GF-D8 (cell line): ENCODE measurements around the gene LMBRD2.
"Not testable (repeated sequence)": the region's sequence is repeated elsewhere in the genome, so short reads cannot be mapped to it uniquely, and the experiment has no call there.

Experiments used
- DNase-seq: peaks from one replicate; lab custom pipeline; 2025; lab: John Stamatoyannopoulos, UW

LMBRD2 gene

DNA sequence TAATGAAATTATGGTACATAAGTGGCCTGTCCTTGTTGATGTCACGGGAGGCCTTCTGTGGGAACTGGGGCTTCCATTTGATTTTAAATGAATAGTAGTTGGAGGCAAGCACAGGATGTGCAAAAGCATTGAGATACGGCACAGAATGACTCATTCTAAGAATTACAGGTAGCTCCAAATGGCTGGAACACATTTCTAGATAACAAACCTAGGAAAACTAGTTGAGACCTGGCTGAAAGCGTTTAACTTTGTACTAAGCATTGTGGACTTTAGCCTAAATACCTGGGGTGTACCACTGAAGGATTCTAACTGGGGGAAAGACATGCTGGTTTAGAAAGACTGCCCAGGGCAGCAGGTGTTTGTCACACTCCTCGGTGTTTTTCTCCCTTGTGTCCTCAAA lies 9.7 kb upstream of the LMBRD2 start:
- no peak for DNase-seq

DNA sequence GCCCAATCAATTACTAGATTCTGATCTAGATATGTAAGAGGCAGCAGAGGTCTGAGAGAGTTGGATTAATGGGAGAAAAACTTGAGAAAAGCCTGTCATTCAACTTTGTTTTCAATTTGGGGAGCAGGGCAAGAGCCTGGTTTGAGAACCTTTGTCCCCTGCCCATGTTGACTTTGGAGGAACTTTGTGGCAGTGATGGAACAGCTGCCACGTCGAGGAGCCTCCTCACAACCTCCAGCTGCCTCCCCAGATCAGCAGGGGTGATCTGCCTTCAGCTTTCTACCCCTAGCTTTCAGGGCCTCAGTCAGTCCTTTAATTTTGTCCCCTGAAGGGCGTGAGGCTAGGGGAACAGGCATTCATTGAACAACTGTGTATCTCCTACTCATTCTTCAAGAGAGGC lies 8.9 kb upstream of the LMBRD2 start:
- no peak for DNase-seq

DNA sequence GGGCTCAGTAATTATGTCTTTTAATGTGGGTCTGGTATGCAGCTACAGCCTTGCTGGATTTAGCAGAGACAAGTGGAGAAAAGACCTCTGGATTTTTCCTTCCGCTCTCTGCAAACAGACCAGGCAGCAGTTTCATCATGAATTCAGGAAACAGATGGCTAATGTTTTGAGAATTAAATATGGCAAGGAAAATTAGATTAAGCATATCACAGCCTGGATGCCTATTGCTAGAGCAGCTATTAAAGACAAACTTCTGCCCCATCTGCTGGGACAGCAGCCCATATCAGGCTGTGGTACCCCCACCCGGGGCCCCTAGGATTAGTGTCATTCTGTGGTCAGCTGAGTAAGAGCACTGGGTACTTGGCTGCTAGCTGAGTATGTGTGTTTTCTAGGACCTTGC lies 6.5 kb upstream of the LMBRD2 start:
- DNase-seq, result no peak

DNA sequence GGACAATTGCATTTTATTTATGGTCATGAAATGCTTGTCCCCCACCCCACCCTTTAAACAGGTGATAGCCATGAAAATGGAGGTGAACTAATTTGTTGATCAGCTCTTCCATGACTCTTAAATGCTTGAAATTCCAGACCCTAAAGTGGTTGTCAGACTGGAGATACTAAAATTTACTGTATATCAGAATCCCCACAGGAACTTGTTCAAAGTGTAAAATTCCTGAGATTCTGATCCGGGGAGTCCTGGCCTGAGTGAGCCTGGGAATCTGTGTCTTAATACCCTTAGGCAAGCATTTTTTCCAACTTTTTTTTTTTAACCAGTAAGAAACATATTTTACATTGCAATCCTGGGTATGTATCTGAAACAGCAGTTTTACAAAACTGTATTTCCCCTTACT lies 4.9 kb upstream of the LMBRD2 start:
- no peak for DNase-seq

DNA sequence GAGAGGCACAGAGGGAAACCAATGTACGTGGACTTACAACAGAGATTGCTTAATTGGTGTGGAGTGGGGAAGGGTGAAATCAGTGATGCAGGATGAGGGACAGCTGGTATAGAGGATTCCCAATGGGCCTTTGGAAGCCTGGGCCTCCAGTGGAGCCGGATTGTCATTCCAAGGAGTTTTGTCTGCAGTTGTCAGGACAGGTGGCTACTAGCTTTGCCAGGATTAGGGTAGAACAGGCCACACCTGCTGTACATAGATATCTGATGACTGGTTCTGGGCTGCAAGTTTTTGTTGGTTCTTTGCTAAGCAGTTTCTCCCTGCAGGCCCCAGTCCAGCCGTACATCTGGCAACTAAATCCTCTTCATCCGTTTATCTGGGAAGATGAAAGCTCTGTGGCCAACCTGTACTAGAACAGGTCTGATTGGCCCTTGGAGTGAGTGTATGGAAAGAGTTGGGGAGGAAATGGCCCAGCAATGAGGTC lies 4.5 kb upstream of the LMBRD2 start:
- DNase-seq, result no peak

DNA sequence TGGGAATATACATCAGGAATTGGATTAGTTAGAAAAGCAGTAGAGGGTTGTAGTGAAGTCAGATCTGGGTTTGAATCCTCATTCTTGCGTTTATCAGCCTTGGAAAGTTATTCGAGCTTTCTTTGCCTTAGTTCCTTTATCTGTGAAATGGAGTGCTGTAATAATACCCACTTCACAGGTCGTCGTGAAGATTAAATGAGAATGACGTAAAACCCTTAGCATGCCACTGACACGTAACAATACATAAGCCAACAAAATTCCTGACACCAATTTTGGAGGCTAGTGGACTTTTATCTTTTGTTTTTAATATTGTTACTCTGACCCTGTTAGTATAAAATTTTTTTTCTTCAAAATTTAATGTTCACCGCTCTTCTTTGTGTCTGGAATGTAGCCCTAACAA lies 3.6 kb upstream of the LMBRD2 start:
- no peak for DNase-seq

DNA sequence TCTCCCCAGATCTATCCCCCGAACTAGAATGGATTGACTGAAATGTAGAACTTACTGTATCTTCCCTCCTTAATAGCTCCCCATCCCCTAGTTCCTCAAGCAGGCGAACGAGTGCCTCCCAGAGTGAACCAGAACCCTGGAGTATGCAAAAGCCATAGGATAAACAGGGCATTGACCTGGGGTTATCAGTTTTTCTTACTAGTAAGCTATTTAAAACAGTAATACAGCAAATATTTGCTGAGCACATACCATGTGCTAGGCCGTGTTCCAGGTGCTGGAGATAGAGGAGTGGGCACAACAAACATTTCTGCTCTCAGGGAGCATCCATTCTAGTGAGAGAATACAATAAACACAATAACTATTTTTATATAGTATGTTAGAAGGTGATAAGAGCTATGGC lies 2.0 kb upstream of the LMBRD2 start:
- DNase-seq, result no peak

DNA sequence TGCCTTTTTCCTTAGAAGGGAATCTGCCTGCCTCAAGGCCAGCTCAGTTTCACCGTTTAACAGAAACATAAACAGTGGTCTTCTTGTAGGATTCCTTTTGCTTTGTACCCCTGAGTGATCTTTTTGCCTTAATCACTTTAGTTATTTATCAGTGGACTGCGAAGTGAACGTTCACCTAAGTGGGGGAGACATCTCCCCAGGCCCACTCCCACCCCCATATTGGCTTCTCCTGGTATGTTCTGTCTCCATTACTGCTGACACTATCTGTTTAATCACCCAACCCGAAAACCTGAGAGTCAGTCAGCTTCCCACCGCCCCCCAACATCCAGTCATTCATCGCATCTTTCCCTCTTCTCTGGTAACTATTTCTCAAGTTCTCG lies 1.6 kb upstream of the LMBRD2 start:
- no peak for DNase-seq

DNA sequence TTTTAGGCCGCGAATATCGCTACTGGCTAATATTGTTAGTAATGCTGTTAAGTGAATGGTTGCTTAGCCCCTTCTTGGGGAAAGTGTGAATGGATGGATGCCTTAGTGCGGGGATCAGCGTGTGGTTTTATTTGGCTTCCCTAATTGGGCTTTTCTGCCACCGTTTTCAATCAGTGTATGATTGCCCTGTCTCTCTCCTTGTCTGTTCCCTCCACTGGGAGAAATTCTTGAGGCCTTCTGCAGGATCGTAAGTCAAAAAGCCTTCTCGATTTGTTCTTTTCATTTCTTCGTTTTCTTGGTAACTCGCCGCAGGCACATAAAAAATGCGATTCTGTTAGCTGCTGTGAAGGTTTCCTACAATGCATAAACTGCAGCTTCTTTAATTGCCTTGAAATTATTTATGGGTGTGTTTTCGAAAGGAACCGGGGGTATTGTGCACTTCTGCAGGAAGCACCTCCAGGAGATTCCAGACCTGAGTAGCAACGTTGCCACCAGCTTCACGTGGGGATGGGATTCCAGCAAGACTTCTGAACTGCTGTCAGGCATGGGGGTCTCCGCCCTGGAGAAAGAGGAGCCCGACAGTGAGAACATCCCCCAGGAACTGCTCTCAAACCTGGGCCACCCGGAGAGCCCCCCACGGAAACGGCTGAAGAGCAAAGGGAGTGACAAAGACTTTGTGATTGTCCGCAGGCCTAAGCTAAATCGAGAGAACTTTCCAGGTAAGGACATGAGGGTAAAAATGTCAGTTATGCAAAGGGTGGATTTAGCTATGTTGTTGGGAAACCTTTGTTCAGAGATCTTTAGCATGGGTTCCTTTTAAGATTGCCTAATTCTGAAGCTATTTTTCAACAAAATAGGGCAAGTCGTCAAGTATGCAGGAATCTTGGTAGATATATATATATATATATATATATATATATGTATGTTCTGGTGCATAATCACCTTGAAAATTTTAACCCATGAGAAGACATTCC lies 924 bp upstream of the LMBRD2 start:
- no peak for DNase-seq

DNA sequence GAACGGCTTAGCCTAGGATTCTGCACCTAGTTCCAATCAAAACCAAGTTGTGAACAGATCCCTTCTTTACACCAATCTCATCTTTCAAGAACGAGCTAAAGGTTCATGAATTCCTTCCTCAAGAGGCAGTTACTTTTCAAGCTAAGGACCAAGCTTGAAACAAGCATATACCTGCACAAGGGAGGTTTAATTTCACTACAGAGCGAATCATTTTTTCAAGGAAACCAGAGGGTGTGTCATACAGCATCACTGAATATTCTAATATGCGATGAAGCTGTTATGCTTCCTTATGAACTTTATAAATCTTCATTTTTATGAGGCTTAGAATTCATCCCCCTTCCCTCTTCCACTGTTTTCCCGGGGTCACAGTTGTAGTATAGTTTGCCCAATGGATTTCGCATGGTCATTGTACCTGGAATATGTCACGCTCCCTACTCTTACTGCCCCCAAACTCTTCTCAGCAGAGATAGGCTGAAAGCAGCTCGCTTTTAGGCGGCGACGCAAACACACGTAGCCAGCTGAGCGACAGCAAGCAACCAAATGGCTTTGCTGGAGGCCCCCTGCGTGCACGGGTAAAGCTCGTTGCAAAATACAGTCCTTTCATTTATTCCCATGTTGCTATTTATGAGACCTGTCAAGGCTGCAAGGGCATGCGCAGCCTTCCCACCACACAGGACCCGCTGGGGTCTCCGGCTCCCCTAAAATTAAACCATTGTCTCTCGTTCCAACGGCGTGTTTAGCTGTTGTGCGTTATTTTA lies 832 bp downstream of the LMBRD2 start:
- DNase-seq, result peak; percentile 53

DNA sequence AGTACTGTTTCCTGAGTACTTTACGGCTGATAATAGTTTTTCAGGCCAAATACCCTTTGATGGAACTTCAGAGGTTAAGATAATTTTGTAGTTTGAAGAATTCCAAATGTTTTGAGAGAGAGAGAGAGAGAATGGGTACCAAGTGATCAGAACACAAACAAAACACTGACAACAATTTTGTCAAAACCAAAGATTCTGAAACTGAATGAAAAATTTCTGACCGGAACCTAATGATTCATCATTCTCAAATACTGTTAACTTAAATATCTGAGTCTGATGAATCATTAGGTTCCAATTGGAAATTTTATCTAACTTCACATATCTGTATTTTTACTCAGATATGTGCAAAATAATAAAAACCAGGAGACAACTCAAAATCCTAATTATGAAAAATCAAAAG lies 4.0 kb downstream of the LMBRD2 start:
- no peak for DNase-seq

DNA sequence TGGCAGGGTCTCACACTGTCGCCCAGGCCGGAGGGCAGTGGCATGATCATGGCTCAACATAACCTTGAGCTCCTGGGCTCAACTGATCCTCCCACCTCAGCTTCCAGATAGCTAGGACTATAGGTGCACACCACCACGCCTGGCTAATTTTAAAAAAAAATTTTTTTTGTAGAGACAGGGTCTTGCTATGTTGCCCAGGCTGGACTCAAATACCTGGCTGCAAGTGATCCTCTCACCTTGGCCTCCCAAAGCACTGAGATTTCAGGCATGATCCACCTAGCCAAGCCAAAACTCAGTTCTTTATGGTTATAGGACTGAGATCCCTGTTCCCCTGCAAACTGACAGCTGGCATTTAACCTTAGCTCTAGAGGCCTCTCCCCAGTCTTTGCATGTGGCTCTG lies 5.3 kb downstream of the LMBRD2 start:
- no peak for DNase-seq

DNA sequence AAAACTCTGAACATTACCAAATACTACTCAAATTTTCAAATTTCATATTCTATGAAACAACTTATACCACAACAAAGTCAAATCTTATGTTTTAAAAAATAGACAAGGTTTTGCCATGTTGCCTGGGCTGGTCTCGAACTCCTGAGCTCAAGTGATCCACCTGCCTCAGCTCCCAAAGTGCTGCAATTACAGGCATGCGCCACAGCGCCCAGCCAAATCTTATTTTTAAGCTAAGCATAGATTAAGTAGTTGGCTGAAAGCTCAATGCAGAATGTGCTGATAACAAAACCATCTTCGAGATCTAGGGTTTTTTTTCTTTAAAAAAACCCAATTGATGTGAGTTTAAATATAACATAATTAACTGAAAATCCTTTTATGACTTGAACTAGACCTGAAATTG lies 6.4 kb downstream of the LMBRD2 start:
- DNase-seq, result no peak

DNA sequence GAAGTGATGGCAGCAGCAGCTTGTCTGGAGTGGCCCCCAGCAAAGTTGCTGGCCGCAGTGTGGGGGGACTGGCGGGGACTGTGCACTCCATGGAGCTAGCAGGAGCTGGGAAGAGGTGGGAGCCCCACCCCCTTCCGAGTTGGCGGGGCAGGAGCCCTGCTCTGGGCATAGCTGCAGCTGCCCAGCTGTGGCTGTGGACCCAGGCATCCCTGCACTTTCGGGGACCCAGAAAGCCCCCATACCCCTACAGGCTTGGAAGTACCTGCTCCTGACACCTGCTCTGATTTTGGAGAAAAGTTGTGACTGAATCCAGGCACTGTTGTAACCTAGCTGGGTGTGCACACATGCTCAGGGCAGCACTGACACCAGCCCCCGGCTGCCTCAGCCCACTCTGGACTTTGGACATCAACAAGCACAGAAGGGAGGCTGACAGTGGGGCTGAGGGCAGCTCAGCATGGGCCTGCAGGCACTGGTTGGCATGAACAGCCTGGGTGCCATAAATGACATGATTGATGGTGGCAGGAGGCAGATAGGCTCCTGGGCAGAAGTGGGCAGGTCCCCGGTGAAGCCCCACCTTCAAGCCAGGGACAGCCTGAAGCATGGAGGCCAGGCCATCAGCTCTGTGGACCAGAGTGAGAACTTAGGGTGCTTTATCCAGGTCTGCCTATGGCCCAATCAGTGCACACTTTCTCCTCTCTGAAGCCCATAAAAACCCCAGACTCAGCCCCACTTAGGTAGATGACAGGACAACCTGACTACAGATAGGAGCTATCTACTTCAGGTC lies 12.6 kb downstream of the LMBRD2 start:
- DNase-seq, result no peak

DNA sequence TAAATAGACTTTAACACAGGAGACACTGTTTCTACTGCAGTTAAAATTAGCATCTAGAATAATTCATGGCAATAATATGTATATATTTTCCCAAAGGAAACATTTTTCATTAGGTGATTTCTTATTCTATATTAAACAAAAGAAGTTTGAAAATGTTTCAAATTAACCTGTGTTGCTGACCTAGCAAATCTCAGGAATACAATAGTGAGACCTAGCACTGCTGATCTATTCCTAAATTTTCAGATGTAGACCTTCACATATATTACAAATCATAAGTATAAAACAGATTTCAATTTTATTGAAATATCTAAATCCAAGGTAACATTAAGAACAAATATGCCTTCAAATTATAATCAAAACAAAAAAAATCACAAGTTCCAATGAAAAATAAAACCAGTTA lies 15.1 kb downstream of the LMBRD2 start:
- DNase-seq, result no peak

DNA sequence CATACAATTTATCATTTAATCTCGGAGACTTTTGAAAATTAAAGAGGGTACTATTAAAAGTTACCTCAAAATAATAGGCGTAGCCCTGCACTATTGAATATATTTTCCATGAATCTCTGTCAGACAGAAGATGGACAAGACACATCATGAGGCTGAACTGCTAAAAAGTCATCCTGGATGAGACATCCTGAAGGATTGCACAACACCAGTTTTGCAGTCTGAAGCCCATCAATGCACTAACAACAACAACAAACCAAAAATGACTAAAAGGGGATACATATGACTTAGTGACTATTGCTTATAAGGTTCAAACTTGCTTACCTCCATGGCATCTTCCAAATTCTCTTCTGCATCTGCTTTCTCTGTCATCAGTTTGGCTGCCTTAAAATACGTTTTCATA lies 15.7 kb downstream of the LMBRD2 start:
- no peak for DNase-seq

DNA sequence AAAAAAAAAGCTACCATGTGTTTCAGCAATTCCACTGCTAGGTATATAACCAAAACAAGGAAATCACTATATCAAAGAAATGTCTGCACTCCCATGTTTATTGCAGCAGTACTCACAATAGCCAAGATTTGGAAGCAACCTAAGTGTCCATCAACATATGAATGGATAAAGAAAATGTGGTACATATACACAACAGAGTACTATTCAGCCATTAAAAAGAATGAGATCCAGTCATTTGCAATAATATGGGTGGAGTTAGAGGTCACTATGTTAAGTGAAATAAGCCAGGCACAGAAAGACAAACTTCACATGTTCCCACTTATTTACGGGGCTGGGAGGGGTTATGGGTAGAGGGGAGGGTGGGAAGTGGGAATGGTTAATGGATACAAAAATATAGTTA lies 18.7 kb downstream of the LMBRD2 start:
- DNase-seq, result not testable (repeated sequence)

DNA sequence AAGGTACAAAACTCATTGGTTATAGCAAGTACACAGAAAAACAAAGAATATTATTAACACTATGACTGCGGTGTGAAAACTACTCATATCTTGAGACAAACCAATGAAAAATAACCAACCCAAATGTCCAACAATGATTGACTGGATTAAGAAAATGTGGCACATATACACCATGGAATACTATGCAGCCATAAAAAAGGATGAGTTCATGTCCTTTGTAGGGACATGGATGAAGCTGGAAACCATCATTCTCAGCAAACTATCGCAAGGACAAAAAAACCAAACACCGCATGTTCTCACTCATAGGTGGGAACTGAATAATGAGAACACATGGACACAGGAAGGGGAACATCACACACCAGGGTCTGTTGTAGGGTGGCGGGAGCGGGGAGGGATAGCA lies 22.0 kb downstream of the LMBRD2 start:
- not testable (repeated sequence) for DNase-seq

DNA sequence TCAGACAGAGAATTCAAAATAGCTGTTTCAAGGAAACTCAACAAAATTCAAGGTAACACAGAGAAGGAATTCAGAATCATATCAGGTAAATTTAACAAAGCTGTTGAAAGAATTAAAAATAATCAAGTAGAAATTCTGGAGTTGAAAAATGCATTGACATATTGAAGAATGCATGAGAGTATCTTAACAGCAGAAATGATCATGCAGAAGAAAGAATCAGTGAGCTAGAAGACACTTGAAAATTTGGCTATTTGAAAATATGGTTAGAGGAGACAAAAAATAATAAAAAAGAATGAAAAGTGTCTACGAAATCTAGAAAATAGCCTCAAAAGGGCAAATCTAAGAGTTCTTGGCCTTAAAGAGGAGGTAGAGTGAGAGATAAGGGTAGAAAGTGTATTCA lies 22.9 kb downstream of the LMBRD2 start:
- no peak for DNase-seq

DNA sequence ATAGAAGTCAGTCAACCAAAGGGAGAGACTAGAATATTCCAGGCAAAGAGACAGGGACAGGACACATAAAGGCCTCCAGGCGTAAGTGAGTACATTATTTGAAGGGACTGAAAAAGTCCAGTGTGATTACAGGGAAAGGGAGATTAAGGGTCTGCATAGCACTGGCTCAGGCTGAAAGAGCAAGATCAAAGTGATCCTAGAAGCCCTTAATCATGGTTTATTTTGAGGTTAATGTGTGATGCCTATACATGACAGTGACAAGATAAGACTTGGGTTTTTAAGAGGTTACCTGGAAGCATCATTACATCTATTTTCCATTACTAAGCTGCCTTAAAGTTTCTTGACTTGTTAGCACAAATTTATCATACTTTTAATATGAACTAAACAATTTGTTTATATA lies 25.8 kb downstream of the LMBRD2 start:
- no peak for DNase-seq

DNA sequence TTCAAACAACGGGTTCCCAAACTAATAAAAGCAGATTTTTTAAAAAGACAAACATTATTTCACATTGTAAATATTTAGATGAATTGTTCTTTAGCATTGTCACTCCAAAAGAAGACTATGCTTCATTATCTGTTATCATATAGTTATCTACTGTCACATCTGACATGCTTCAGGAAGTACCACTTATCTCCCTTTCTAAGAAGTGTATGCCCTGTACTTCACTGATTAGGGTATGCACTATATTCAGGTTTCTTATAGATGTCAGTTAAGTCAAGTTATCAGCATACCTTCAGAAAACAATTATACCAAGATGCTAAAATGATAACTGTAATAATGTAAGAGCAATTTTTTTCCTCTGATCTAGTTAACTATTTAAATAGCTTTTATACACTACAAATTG lies 40.4 kb downstream of the LMBRD2 start:
- no peak for DNase-seq

DNA sequence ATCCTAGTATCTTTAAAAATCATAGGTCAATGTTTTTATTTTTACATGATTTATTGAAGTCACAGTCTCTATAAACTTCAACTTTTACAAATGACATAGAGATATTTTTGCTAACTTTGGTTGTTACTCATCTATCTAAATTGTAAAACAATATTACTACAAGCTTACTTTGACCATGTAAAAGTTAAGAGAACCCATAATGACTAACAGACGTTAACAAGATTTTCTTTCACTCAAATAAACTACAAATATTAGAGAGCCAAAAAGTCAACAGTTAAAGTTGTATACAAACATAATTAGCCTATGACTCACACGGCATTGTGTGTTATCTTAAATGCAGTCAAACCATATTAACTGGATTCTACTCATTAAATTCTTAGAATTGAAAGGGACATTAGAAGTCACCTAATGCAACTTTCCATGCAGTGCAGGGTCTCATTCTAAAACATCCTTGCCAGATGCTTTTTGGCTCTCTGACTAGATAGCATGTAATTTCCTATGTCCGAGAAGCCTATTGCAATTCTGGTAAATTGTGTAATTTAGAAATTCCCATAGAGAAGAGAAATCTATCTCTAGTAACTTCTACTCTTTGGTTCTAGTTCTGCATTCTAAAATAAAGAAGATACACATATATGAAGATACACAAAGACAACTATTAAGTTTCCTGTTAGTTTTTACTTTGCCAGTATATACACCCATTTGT lies 42.8 kb downstream of the LMBRD2 start:
- no peak for DNase-seq
